CD4-positive, alpha-beta memory T cell (primary cell): ENCODE measurements around the gene ARSI. TPM values are rescaled to one million over a fixed set of nuclear protein-coding genes. Genes with fewer than 3 reads are reported as not detected.
A peak's percentile ranks its signal among the peaks of the same experiment; 100 is the strongest.

Experiments
- CTCF ChIA-PET: fragments of 350-600 bp; sonication (Branson Sonifier 250); formaldehyde crosslinking; loops from one replicate; lab custom pipeline; 2021; ENCODE audit warnings: inconsistent platforms; ENCODE audit not compliant: partially characterized antibody; lab: Charles Lee
- POLR2A ChIA-PET: fragments of 350-600 bp; sonication (Branson Sonifier 250); formaldehyde crosslinking; loops from one replicate; lab custom pipeline; 2021; ENCODE audit not compliant: partially characterized antibody; lab: Charles Lee
- DNase-seq, 5 donors: peaks; one replicate each; pipeline versions ENCODE4 v3.0.0 to v3.0.0-alpha.2; 2020 to 2022; ENCODE audit warnings: mixed read lengths in 1 of 5
- H3K27ac ChIP-seq: one replicate; pipeline ENCODE4 v1.7.0; 2013; ENCODE audit warnings: low read depth, low read length
- H3K27me3 ChIP-seq: 2 replicates; pipeline ENCODE4 v1.7.0; 2013; ENCODE audit warnings: mild to moderate bottlenecking, low read length, moderate library complexity; ENCODE audit not compliant: insufficient read depth
- H3K36me3 ChIP-seq: 2 replicates; pipeline ENCODE4 v1.7.0; 2013; ENCODE audit warnings: mild to moderate bottlenecking, low read length, moderate library complexity; ENCODE audit not compliant: insufficient read depth
- H3K4me1 ChIP-seq: 2 replicates; pipeline ENCODE4 v1.7.0; 2013; ENCODE audit warnings: mild to moderate bottlenecking, low read length, moderate library complexity; ENCODE audit not compliant: insufficient read depth
- H3K4me3 ChIP-seq, 2 donors: one replicate each; pipeline ENCODE4 v1.7.0; 2013; ENCODE audit warnings: low read length in 2 of 2, mild to moderate bottlenecking in 1 of 2
- H3K9me3 ChIP-seq, 2 donors: one replicate each; pipeline ENCODE4 v1.7.0; 2013; ENCODE audit warnings: low read length in 2 of 2, control low read depth in 1 of 2; ENCODE audit not compliant: control insufficient read depth in 1 of 2
- H3K27ac Mint-ChIP-seq, 7 donors: one replicate each; pipeline ENCODE4 v1.8.0; 2020 to 2021; ENCODE audit warnings: mixed read lengths in 7 of 7, mild to moderate bottlenecking in 6 of 7, inconsistent platforms in 3 of 7, moderate library complexity in 3 of 7
- H3K27me3 Mint-ChIP-seq, 2 donors: one replicate each; pipeline ENCODE4 v1.8.0; 2020 to 2021; ENCODE audit warnings: mixed read lengths in 2 of 2
- H3K36me3 Mint-ChIP-seq, 2 donors: one replicate each; pipeline ENCODE4 v1.8.0; 2020 to 2021; ENCODE audit warnings: mixed read lengths in 2 of 2, inconsistent platforms in 1 of 2, mild to moderate bottlenecking in 1 of 2
- H3K4me1 Mint-ChIP-seq, 4 donors: one replicate each; pipeline ENCODE4 v1.8.0; 2020 to 2021; ENCODE audit warnings: mixed read lengths in 4 of 4, mild to moderate bottlenecking in 1 of 4
- H3K4me3 Mint-ChIP-seq, 8 donors: one replicate each; pipeline ENCODE4 v1.8.0; 2020 to 2021; ENCODE audit warnings: mixed read lengths in 8 of 8, mild to moderate bottlenecking in 7 of 8, moderate library complexity in 6 of 8, inconsistent platforms in 3 of 8
- H3K9me3 Mint-ChIP-seq, 8 donors: one replicate each; pipeline ENCODE4 v1.8.0; 2020 to 2021; ENCODE audit warnings: mixed read lengths in 8 of 8, mild to moderate bottlenecking in 5 of 8, inconsistent platforms in 3 of 8, moderate library complexity in 1 of 8
- intact Hi-C: fragments of 100-400 bp; cut with micrococcal nuclease; formaldehyde crosslinking; loops from one replicate; pipeline ENCODE4 v1.15.1; 2023
- polyA plus RNA-seq, 2 donors: library from polyadenylated mRNA; unstranded; fragments of 300-500 nt; fragmentation: Illumina TruSeq; gene quantifications; one replicate each; pipeline ENCODE4 v1.2.3, GENCODE V29; 2021
- total RNA-seq, 2 experiments: library from RNA; stranded (reverse); gene quantifications; one replicate each; pipeline ENCODE4 v1.2.3, GENCODE V29; 2021

ARSI gene
- total RNA-seq = not detected
- not detected for polyA plus RNA-seq

- ChIA-PET CTCF (interaction anchor here (0.8 kb wide), 1 partner anchor 68 kb away, joined by 3 read pairs; no protein-coding TSS in a partner anchor), POLR2A (no interaction called here)
- Histone ChIP-seq H3K4me1 (no peaks in the 10 kb centered on the region), H3K27ac (no peak within 1 kb of the TSS), H3K27me3 (peaks cover 14% of the 10 kb centered on the region), H3K36me3 (no peaks in the 10 kb centered on the region), H3K4me3 (no peak within 1 kb of the TSS), H3K9me3 (no peaks in the 10 kb centered on the region)
- intact Hi-C loops = no loop called here
- Mint-ChIP-seq H3K36me3 (no peaks in the 10 kb centered on the region), H3K27ac (no peak within 1 kb of the TSS), H3K27me3 (peaks cover 13 to 33% of the 10 kb centered on the region in 2 donors), H3K9me3 (no peaks in the 10 kb centered on the region), H3K4me3 (peak within 1 kb of the TSS in 2 of 8 donors; percentile 17 to 28), H3K4me1 (peaks cover 2 to 6% (median 5%) of the 10 kb centered on the region in 4 donors)
- DNase-seq = no peak
These were observed at the start of gene ARSI for GRCh38 chr5:150302301-150303069. ARSI (minus strand) TSS chr5:150302905; CDS start chr5:150302373, 532 bp downstream.

GRCh38 chr5:150350524-150351344 is 48.0 kb upstream of the ARSI start:
- H3K9me3 ChIP-seq = no peaks in the 10 kb centered on the region
- ChIA-PET POLR2A (interaction anchor here (1.1 kb wide), 1 partner anchor 60 kb away, joined by 3 read pairs; no protein-coding TSS in a partner anchor), CTCF (interaction anchor here (0.6 to 3.6 kb wide), 19 partner anchors 8 to 359 kb away, joined by 3 to 21 read pairs (median 4); partner anchors contain the start of gene CD74)
- peaks cover 0 to 1% of the 10 kb centered on the region in 2 donors for H3K27me3 Mint-ChIP-seq
- peak; percentile 33 to 52 (median 33) for DNase-seq
- H3K36me3 Mint-ChIP-seq = no peaks in the 10 kb centered on the region
- intact Hi-C loops = no loop called here
- peaks cover 0 to 3% (median 0%) of the 10 kb centered on the region in 8 donors for H3K9me3 Mint-ChIP-seq
- H3K4me3 Mint-ChIP-seq = peak overlapping the region in 2 of 8 donors; percentile 23 to 41
- peak overlapping the region; percentile 45 to 93 (median 78) for H3K27ac Mint-ChIP-seq
- H3K27ac ChIP-seq = no peak overlapping the region
- no peaks in the 10 kb centered on the region for H3K36me3 ChIP-seq
- H3K4me3 ChIP-seq = no peak overlapping the region
- H3K4me1 ChIP-seq = peaks cover 13% of the 10 kb centered on the region
- peaks cover 6 to 14% (median 8%) of the 10 kb centered on the region in 4 donors for H3K4me1 Mint-ChIP-seq
- H3K27me3 ChIP-seq = no peaks in the 10 kb centered on the region

DNA sequence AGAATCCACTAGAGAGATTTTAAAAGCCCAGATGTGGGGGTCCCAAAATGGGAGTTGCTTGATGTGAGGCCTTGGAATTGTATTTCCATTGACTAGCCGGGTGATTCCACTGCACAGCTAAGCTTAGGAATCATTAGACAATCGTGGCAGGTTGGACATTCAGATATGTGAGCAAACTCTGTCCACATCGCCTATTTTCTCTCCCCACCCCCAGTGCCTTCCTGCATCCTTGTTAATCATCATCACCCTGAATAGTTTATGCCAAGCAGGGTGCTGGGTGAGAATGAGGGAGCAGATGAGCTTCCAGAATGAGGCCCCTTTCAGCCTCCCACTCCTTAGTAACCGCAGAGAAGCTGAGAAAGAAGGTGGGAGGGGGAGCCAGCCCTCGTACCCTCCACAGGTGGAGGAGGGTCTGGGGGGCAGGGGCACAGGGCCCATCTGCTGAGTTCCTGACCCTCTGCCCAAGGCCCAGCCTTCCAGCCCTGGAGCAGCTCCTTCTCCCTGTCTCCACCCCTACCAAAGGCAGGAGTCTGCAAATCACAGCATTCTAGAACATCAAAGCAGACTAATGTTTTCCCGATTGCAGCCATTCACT is 47.1 kb upstream of the ARSI start:
- Mint-ChIP-seq H3K4me3 (no peak overlapping the region), H3K9me3 (peaks cover 0 to 2% (median 0%) of the 10 kb centered on the region in 8 donors), H3K27ac (peak overlapping the region in 3 of 7 donors; percentile 2 to 30 (median 19)), H3K36me3 (no peaks in the 10 kb centered on the region), H3K4me1 (peaks cover 6 to 14% (median 8%) of the 10 kb centered on the region in 4 donors), H3K27me3 (peaks cover 0 to 1% of the 10 kb centered on the region in 2 donors)
- Histone ChIP-seq H3K9me3 (no peaks in the 10 kb centered on the region), H3K27ac (no peak overlapping the region), H3K36me3 (no peaks in the 10 kb centered on the region), H3K4me3 (no peak overlapping the region), H3K4me1 (peaks cover 13% of the 10 kb centered on the region), H3K27me3 (no peaks in the 10 kb centered on the region)
- ChIA-PET CTCF (interaction anchor here (0.6 to 3.6 kb wide), 13 partner anchors 9 to 191 kb away, joined by 3 to 21 read pairs (median 6); partner anchors contain the start of genes CD74 and RPS14), POLR2A (no interaction called here)
- no peak for DNase-seq
- intact Hi-C loops = no loop called here

DNA sequence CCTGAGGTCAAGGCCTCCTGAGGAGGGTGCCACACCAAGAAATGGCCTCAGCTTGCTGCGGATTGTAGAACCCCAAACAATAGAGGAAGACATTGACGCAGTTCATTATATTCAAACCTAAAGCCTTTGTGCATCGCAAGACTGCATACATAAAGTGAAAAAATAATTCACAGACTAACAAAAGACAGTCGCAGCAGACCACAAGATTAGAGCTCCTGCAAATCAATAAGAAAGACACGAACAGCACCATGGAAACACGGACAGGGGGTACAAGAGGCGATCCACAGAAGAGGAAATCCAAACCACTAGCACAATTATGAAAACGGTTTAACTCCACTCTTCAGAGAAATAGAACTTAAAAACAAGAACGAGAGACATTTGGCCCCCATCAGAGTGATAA is 44.7 kb upstream of the ARSI start:
- H3K27me3 Mint-ChIP-seq = no peaks in the 10 kb centered on the region
- H3K27ac Mint-ChIP-seq = no peak overlapping the region
- ChIA-PET CTCF (interaction anchor here (0.6 kb wide), 1 partner anchor 77 kb away, joined by 3 read pairs; no protein-coding TSS in a partner anchor), POLR2A (no interaction called here)
- H3K4me1 ChIP-seq = peaks cover 13% of the 10 kb centered on the region
- no peak for DNase-seq
- H3K9me3 Mint-ChIP-seq = peaks cover 0 to 2% (median 0%) of the 10 kb centered on the region in 8 donors
- no peaks in the 10 kb centered on the region for H3K36me3 ChIP-seq
- H3K4me3 Mint-ChIP-seq = no peak overlapping the region
- H3K4me3 ChIP-seq = no peak overlapping the region
- H3K9me3 ChIP-seq = no peaks in the 10 kb centered on the region
- no peak overlapping the region for H3K27ac ChIP-seq
- no peaks in the 10 kb centered on the region for H3K27me3 ChIP-seq
- H3K4me1 Mint-ChIP-seq = peaks cover 6 to 14% (median 9%) of the 10 kb centered on the region in 4 donors
- intact Hi-C loops = no loop called here
- no peaks in the 10 kb centered on the region for H3K36me3 Mint-ChIP-seq

- CTCF ChIA-PET = interaction anchor here (0.6 kb wide), 1 partner anchor 77 kb away, joined by 3 read pairs; no protein-coding TSS in a partner anchor
These were observed 44.3 kb upstream of the ARSI start for GRCh38 chr5:150347003-150347402.

DNA sequence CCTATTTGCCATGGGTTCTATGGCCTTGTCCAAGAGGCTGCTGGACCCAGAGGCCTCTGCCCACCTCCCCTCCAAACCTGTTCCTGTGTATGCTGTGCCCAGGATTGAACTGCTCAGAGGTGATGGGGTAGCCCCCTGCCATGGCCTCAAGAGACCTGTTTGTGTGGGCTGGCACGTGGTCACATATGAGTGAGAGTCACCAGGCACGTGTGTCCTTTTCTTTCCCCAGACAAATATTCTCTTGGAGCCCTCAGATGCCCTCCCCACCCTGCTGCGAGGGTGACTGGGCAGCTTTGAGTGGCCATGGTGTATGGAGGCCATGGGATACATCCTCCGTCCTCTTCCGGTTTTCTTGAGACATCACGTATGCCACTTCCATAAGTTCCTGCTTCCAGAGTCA is 43.9 kb upstream of the ARSI start:
- intact Hi-C loops = no loop called here
- POLR2A ChIA-PET = no interaction called here
- Histone ChIP-seq H3K4me1 (peaks cover 13% of the 10 kb centered on the region), H3K9me3 (no peaks in the 10 kb centered on the region), H3K4me3 (no peak overlapping the region), H3K27ac (no peak overlapping the region), H3K27me3 (no peaks in the 10 kb centered on the region), H3K36me3 (no peaks in the 10 kb centered on the region)
- no peak overlapping the region for H3K4me3 Mint-ChIP-seq
- no peak for DNase-seq
- H3K9me3 Mint-ChIP-seq = peaks cover 0 to 2% (median 0%) of the 10 kb centered on the region in 8 donors
- CTCF ChIA-PET = no interaction called here
- no peaks in the 10 kb centered on the region for H3K36me3 Mint-ChIP-seq
- peaks cover 6 to 17% (median 10%) of the 10 kb centered on the region in 4 donors for H3K4me1 Mint-ChIP-seq
- H3K27me3 Mint-ChIP-seq = no peaks in the 10 kb centered on the region
- no peak overlapping the region for H3K27ac Mint-ChIP-seq

More at GRCh38 chr5:150347003-150347402, 44.3 kb upstream of the ARSI start:
- POLR2A ChIA-PET = no interaction called here
- Histone ChIP-seq H3K4me1 (peaks cover 13% of the 10 kb centered on the region), H3K36me3 (no peaks in the 10 kb centered on the region), H3K4me3 (no peak overlapping the region), H3K27ac (no peak overlapping the region), H3K9me3 (no peaks in the 10 kb centered on the region), H3K27me3 (no peaks in the 10 kb centered on the region)
- intact Hi-C loops = no loop called here
- Mint-ChIP-seq H3K27me3 (no peaks in the 10 kb centered on the region), H3K36me3 (no peaks in the 10 kb centered on the region), H3K9me3 (peaks cover 0 to 2% (median 0%) of the 10 kb centered on the region in 8 donors), H3K4me1 (peaks cover 6 to 17% (median 10%) of the 10 kb centered on the region in 4 donors), H3K27ac (no peak overlapping the region), H3K4me3 (no peak overlapping the region)
- no peak for DNase-seq
